Measurements from ENCODE around the gene NEURL1. TPM values are rescaled to one million over a fixed set of nuclear protein-coding genes. Genes with fewer than 3 reads are reported as not detected.

Gene NEURL1
- total and polyA plus RNA-seq, 2 donors (not counting 1 experiment from before 2014, with no cell fraction given): 0.30 to 0.57 TPM

- H3K4me3 ChIP-seq (ENCODE audit: control extremely low read depth in 1 of 5, extremely low read depth in 1 of 5, insufficient read depth in 1 of 5, low read depth in 2 of 5, low read length in 4 of 5): no peak overlapping the region
- no peaks in the 10 kb centered on the region for H4K20me1 ChIP-seq (ENCODE audit: control insufficient read depth, insufficient read depth, low read length, poor library complexity, severe bottlenecking)
- TF ChIP-seq CTCF (IDR thresholded peaks at IDR 0.05) (no peak), EZH2 (IDR thresholded peaks at IDR 0.05; ENCODE audit: borderline replicate concordance, insufficient read depth, low read depth, low read length, poor library complexity, severe bottlenecking) (no peak)
- no peak overlapping the region for H2AFZ ChIP-seq (ENCODE audit: insufficient read depth, low read depth, low read length, poor library complexity, severe bottlenecking)
- no peak overlapping the region for H3K27ac ChIP-seq (ENCODE audit: low read length in 2 of 2)
- intact Hi-C loops (cut with micrococcal nuclease): no loop called here
- H3K9me3 ChIP-seq (ENCODE audit: control extremely low read depth in 1 of 3, control insufficient read depth in 2 of 3, insufficient read depth in 1 of 3, low read length in 2 of 3): peaks cover 0 to 3% (median 0%) of the 10 kb centered on the region in 3 donors
- peaks cover 0 to 11% of the 10 kb centered on the region in 2 donors for H3K4me1 ChIP-seq (ENCODE audit: control insufficient read depth in 2 of 2, insufficient read depth in 2 of 2, low read length in 2 of 2)
- H3K27me3 ChIP-seq (replicated peaks in 1 of 4; ENCODE audit: control extremely low read depth in 1 of 4, control insufficient read depth in 3 of 4, insufficient read depth in 4 of 4, low read length in 3 of 4): peaks cover 0 to under 1% (median 0%) of the 10 kb centered on the region in 4 experiments
- no peaks in the 10 kb centered on the region for H3K36me3 ChIP-seq (replicated peaks in 1 of 2; ENCODE audit: control extremely low read depth in 1 of 2, control insufficient read depth in 1 of 2, extremely low read depth in 1 of 2, insufficient read depth in 2 of 2, low read length in 1 of 2)
- peaks cover 4% of the 10 kb centered on the region for H3K27me3 Mint-ChIP-seq
- no peak overlapping the region for H3K9ac ChIP-seq (ENCODE audit: low read length)
- no peak overlapping the region for H3K4me2 ChIP-seq (replicated peaks; ENCODE audit: low read depth, low read length, poor library complexity, severe bottlenecking)
- no peak for ATAC-seq (ENCODE audit: low read depth)
- H3K27ac Mint-ChIP-seq: no peak overlapping the region
- DNase-seq: no peak
- H3K4me1 Mint-ChIP-seq: peaks cover 13% of the 10 kb centered on the region
- ChIA-PET POLR2A (interaction anchor here (0.5 kb wide), 1 partner anchor 585 kb away, joined by 4 read pairs; no protein-coding TSS in a partner anchor), CTCF (no interaction called here)
- WGBS (ENCODE audit: insufficient coverage): 99% methylated on average over 11 of the region's 12 CpGs
- H3K79me2 ChIP-seq (ENCODE audit: control insufficient read depth, insufficient read depth, low read length): no peaks in the 10 kb centered on the region
- H3K4me3 Mint-ChIP-seq: no peak overlapping the region
- no peaks in the 10 kb centered on the region for H3K9me3 Mint-ChIP-seq (ENCODE audit: insufficient read depth)
Observed at GRCh38 chr10:103548581-103549348, 55.3 kb downstream of the NEURL1 start.

GRCh38 chr10:103549349-103549685 is 55.8 kb downstream of the NEURL1 start:
- peaks cover 0 to 6% (median 0%) of the 10 kb centered on the region in 4 experiments for H3K27me3 ChIP-seq (replicated peaks in 1 of 4; ENCODE audit: control extremely low read depth in 1 of 4, control insufficient read depth in 3 of 4, insufficient read depth in 4 of 4, low read length in 3 of 4)
- H3K4me1 ChIP-seq (ENCODE audit: control insufficient read depth in 2 of 2, insufficient read depth in 2 of 2, low read length in 2 of 2): peaks cover 0 to 11% of the 10 kb centered on the region in 2 donors
- no peak for ATAC-seq (ENCODE audit: low read depth)
- H3K4me3 Mint-ChIP-seq: no peak overlapping the region
- ChIA-PET POLR2A (no interaction called here), CTCF (no interaction called here)
- no peak for DNase-seq
- 95% methylated on average over 3 of the region's 3 CpGs for WGBS (ENCODE audit: insufficient coverage)
- no peak overlapping the region for H3K4me2 ChIP-seq (replicated peaks; ENCODE audit: low read depth, low read length, poor library complexity, severe bottlenecking)
- no peak overlapping the region for H3K9ac ChIP-seq (ENCODE audit: low read length)
- H3K27me3 Mint-ChIP-seq: peaks cover 9% of the 10 kb centered on the region
- intact Hi-C loops (cut with micrococcal nuclease): no loop called here
- no peaks in the 10 kb centered on the region for H4K20me1 ChIP-seq (ENCODE audit: control insufficient read depth, insufficient read depth, low read length, poor library complexity, severe bottlenecking)
- no peak overlapping the region for H2AFZ ChIP-seq (ENCODE audit: insufficient read depth, low read depth, low read length, poor library complexity, severe bottlenecking)
- H3K36me3 ChIP-seq (replicated peaks in 1 of 2; ENCODE audit: control extremely low read depth in 1 of 2, control insufficient read depth in 1 of 2, extremely low read depth in 1 of 2, insufficient read depth in 2 of 2, low read length in 1 of 2): no peaks in the 10 kb centered on the region
- H3K9me3 Mint-ChIP-seq (ENCODE audit: insufficient read depth): no peaks in the 10 kb centered on the region
- H3K79me2 ChIP-seq (ENCODE audit: control insufficient read depth, insufficient read depth, low read length): no peaks in the 10 kb centered on the region
- H3K27ac Mint-ChIP-seq: no peak overlapping the region
- peaks cover 0 to 3% (median 0%) of the 10 kb centered on the region in 3 donors for H3K9me3 ChIP-seq (ENCODE audit: control extremely low read depth in 1 of 3, control insufficient read depth in 2 of 3, insufficient read depth in 1 of 3, low read length in 2 of 3)
- H3K4me1 Mint-ChIP-seq: peaks cover 15% of the 10 kb centered on the region
- no peak for TF ChIP-seq EZH2 (IDR thresholded peaks at IDR 0.05; ENCODE audit: borderline replicate concordance, insufficient read depth, low read depth, low read length, poor library complexity, severe bottlenecking)
- TF ChIP-seq CTCF (IDR thresholded peaks at IDR 0.05): no peak
- H3K4me3 ChIP-seq (ENCODE audit: control extremely low read depth in 1 of 5, extremely low read depth in 1 of 5, insufficient read depth in 1 of 5, low read depth in 2 of 5, low read length in 4 of 5): no peak overlapping the region
- H3K27ac ChIP-seq (ENCODE audit: low read length in 2 of 2): no peak overlapping the region
